ENCODE measurements around the gene OPCML.

OPCML gene

DNA sequence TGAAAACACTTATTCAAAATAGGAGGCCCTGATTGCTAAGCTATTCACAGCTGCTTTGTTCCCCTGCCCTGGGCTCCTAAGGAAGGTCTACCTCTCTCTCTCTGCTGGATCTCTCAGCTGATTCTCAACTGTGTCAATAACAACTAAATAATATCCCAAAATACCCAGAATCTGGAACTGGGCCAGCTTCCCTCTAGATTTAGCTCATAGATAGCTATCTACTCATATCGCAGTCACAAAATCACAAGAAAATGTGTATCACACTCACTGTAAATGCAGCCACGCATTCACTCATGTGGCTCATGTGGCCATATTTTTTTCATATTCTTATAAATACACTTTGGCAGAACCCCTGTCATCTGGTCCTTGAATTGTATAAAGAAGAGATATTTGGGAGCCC, 555.1 kb downstream of the OPCML start:
- H3K36me3 ChIP-seq (replicated peaks; ENCODE audit: insufficient read depth, low read length), result no peaks in the 10 kb centered on the region
- H3K9me2 ChIP-seq (replicated peaks; ENCODE audit: insufficient read depth, low read length), result no peaks in the 10 kb centered on the region
- no peaks in the 10 kb centered on the region for H3K9me3 ChIP-seq (replicated peaks; ENCODE audit: insufficient read depth, low read length)
- no peaks in the 10 kb centered on the region for H3K4me1 ChIP-seq (ENCODE audit: low read length)
- H3K4me2 ChIP-seq (ENCODE audit: low read depth, low read length), result no peak overlapping the region
- TF ChIP-seq EZH2phosphoT487 (IDR thresholded peaks at IDR 0.05; ENCODE audit: low read length) (no peak), EZH2 (optimal IDR thresholded peaks at IDR 0.05; ENCODE audit: low read depth, low read length) (no peak)
- TF ChIP-seq, protein P1, sequence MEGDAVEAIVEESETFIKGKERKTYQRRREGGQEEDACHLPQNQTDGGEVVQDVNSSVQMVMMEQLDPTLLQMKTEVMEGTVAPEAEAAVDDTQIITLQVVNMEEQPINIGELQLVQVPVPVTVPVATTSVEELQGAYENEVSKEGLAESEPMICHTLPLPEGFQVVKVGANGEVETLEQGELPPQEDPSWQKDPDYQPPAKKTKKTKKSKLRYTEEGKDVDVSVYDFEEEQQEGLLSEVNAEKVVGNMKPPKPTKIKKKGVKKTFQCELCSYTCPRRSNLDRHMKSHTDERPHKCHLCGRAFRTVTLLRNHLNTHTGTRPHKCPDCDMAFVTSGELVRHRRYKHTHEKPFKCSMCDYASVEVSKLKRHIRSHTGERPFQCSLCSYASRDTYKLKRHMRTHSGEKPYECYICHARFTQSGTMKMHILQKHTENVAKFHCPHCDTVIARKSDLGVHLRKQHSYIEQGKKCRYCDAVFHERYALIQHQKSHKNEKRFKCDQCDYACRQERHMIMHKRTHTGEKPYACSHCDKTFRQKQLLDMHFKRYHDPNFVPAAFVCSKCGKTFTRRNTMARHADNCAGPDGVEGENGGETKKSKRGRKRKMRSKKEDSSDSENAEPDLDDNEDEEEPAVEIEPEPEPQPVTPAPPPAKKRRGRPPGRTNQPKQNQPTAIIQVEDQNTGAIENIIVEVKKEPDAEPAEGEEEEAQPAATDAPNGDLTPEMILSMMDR (IDR thresholded peaks at IDR 0.05; ENCODE audit: low read length), result no peak
- no peaks in the 10 kb centered on the region for H3K27me3 ChIP-seq (replicated peaks; ENCODE audit: insufficient read depth, low read length)
- H3K4me3 ChIP-seq (ENCODE audit: low read length), result no peak overlapping the region
- no peaks in the 10 kb centered on the region for H4K20me1 ChIP-seq (ENCODE audit: insufficient read depth, low read length)
- no peak overlapping the region for H3K9ac ChIP-seq (ENCODE audit: low read length)
- DNase-seq, result no peak
- no peak overlapping the region for H2AFZ ChIP-seq (ENCODE audit: low read length)
- no peak overlapping the region for H3K27ac ChIP-seq (ENCODE audit: low read length)
- no peaks in the 10 kb centered on the region for H3K79me2 ChIP-seq (ENCODE audit: low read length)
- no peaks in the 10 kb centered on the region for H3F3A ChIP-seq (ENCODE audit: insufficient read depth, low read length)

DNA sequence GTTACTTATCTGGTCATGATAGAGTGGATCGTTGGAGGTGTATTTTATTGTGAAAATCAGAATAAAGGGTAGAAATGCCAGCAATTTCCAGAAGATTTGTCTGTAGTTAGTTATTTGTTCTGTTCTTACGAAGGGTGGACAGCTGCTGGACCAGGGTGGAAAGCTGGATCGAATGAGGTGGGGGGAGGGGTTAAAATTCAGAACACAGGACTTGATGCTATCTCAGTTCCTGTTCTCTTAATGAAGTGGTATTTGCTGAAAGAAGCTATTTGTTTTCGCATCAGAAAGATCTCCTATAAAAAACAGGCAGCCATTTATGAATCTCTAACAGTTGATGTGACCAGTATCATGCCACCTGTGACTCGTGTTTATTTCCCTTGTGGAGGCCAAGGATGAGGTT, 556.2 kb downstream of the OPCML start:
- no peaks in the 10 kb centered on the region for H3K4me1 ChIP-seq (ENCODE audit: low read length)
- H3K79me2 ChIP-seq (ENCODE audit: low read length), result no peaks in the 10 kb centered on the region
- no peaks in the 10 kb centered on the region for H3F3A ChIP-seq (ENCODE audit: insufficient read depth, low read length)
- DNase-seq, result no peak
- no peaks in the 10 kb centered on the region for H3K9me2 ChIP-seq (replicated peaks; ENCODE audit: insufficient read depth, low read length)
- H3K4me2 ChIP-seq (ENCODE audit: low read depth, low read length), result no peak overlapping the region
- no peak overlapping the region for H3K9ac ChIP-seq (ENCODE audit: low read length)
- no peak overlapping the region for H2AFZ ChIP-seq (ENCODE audit: low read length)
- TF ChIP-seq EZH2phosphoT487 (IDR thresholded peaks at IDR 0.05; ENCODE audit: low read length) (no peak), EZH2 (optimal IDR thresholded peaks at IDR 0.05; ENCODE audit: low read depth, low read length) (no peak)
- TF ChIP-seq, protein P1 (IDR thresholded peaks at IDR 0.05; ENCODE audit: low read length), result no peak
- no peaks in the 10 kb centered on the region for H4K20me1 ChIP-seq (ENCODE audit: insufficient read depth, low read length)
- no peak overlapping the region for H3K4me3 ChIP-seq (ENCODE audit: low read length)
- no peak overlapping the region for H3K27ac ChIP-seq (ENCODE audit: low read length)
- no peaks in the 10 kb centered on the region for H3K27me3 ChIP-seq (replicated peaks; ENCODE audit: insufficient read depth, low read length)
- H3K9me3 ChIP-seq (replicated peaks; ENCODE audit: insufficient read depth, low read length), result no peaks in the 10 kb centered on the region
- H3K36me3 ChIP-seq (replicated peaks; ENCODE audit: insufficient read depth, low read length), result no peaks in the 10 kb centered on the region

DNA sequence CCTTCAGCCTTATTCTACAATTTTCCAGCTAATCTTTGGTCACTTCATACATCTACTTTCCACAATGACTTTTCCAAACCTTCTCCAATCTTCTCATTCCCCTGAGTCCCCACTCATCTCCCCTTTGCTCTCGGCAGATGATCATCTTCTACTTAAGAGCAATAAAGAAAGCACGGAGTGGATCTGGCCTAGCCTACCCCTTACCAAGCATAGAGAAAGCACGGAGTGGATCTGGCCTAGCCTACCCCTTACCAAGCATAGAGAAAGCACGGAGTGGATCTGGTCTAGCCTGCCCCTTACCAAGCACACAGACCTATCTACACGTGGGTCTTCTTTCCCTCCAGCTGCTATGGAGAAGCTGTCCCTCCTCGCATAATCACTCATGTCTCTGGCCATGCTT, 558.6 kb downstream of the OPCML start:
- TF ChIP-seq EZH2phosphoT487 (IDR thresholded peaks at IDR 0.05; ENCODE audit: low read length), result no peak
- TF ChIP-seq EZH2 (optimal IDR thresholded peaks at IDR 0.05; ENCODE audit: low read depth, low read length), result no peak
- TF ChIP-seq, protein P1 (IDR thresholded peaks at IDR 0.05; ENCODE audit: low read length), result no peak
- no peaks in the 10 kb centered on the region for H3K79me2 ChIP-seq (ENCODE audit: low read length)
- H3K4me3 ChIP-seq (ENCODE audit: low read length), result no peak overlapping the region

More for the DNA sequence above, 558.6 kb downstream of the OPCML start:
- Histone ChIP-seq H3K9me3 (replicated peaks; ENCODE audit: insufficient read depth, low read length) (no peaks in the 10 kb centered on the region), H3F3A (ENCODE audit: insufficient read depth, low read length) (no peaks in the 10 kb centered on the region), H3K36me3 (replicated peaks; ENCODE audit: insufficient read depth, low read length) (no peaks in the 10 kb centered on the region), H3K27ac (ENCODE audit: low read length) (no peak overlapping the region), H2AFZ (ENCODE audit: low read length) (no peak overlapping the region), H3K27me3 (replicated peaks; ENCODE audit: insufficient read depth, low read length) (no peaks in the 10 kb centered on the region), H4K20me1 (ENCODE audit: insufficient read depth, low read length) (no peaks in the 10 kb centered on the region), H3K9me2 (replicated peaks; ENCODE audit: insufficient read depth, low read length) (no peaks in the 10 kb centered on the region), H3K9ac (ENCODE audit: low read length) (no peak overlapping the region), H3K4me2 (ENCODE audit: low read depth, low read length) (no peak overlapping the region), H3K4me1 (ENCODE audit: low read length) (no peaks in the 10 kb centered on the region)
- no peak for DNase-seq
